NCI-H1105 treated with DMSO at 0.1 percent for 48 hours (cell line): ENCODE data around the gene ADCY2.

Experiments
- DNase-seq: peaks from one replicate; lab custom pipeline; 2025; lab: John Stamatoyannopoulos, UW

ADCY2 gene

GRCh38 chr5:7784683-7785380 is 388.9 kb downstream of the ADCY2 start:
- DNase-seq, result no peak

DNA sequence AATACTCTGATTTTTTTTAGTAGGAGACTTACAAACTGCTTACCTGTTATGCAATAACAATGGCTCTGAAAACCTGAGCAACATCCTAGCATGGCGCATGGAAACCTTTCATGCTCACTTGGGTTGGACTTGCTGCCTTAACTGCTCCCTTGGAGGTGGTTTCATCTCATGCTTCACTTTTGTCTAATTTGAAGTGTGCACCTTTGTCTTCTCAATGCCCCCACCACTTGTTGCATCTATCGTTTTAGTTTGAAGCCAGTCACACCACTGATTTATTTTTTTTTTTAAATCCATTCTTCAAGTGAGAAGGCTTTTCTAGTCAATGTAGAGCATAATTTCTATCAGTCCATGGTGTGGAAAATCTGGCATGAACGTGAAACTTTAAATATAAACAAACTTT is 391.8 kb downstream of the ADCY2 start:
- DNase-seq, result no peak

- DNase-seq, result no peak
Observed at GRCh38 chr5:7789567-7789966, 393.6 kb downstream of the ADCY2 start.

DNA sequence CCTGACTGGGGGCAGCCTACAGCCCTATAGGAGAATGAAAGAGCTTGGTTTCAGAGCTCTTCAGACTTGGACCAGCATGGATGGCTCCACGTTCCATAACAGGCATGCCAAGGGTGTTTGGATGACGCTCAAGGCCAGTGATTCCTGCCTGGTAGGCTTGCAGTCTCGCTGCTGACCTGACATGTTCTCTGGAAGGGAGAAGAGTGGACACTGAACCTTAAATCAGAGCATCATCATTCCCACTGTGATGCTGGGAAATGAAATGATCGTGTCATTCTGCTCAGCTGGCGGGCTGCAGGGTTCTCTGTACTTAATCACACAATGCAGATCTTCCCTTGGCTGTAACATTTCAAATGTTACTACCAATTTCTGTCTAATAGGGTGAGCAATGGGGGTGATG is 398.0 kb downstream of the ADCY2 start:
- no peak for DNase-seq

- no peak for DNase-seq
Observed at GRCh38 chr5:7794311-7794710, 398.4 kb downstream of the ADCY2 start.

DNA sequence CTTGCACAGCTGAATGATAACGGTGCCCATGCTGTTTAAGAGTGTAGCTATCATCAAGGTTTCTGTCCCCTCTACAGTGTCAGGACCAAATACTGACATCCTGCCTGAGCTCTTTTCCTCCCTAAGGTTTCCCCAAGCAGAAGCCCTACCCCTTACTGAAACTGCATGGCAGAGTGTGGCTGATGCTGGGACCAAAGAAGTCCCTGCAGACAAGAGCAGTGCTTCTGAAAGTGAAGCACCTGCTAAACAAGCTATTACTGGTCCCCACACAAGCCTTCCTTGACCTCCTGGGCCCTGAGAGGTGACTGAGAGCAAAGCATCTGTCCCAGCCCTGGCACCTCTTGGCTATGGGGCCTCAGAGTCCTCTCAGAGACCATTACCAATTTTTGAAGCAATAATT is 398.9 kb downstream of the ADCY2 start:
- DNase-seq, result no peak

DNA sequence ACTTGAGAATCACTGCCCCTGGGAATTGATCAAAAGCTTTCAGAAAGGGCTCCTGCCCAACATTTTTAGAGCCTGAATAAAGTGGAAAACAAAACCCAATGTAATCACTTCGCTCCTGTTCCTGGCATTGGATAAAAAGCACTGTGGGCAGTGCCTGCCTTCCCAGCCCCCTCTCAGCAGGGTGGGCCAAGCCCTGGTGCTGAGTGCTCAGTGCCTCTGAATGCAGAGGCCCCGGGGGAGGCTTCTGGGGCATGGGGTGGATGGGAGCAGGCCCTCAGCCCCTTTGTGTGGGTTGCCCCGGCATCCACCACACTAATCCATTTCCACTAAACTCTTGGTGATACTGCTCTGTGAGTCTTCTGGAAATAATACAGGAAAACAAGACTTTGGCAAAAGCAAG is 399.4 kb downstream of the ADCY2 start:
- no peak for DNase-seq

DNA sequence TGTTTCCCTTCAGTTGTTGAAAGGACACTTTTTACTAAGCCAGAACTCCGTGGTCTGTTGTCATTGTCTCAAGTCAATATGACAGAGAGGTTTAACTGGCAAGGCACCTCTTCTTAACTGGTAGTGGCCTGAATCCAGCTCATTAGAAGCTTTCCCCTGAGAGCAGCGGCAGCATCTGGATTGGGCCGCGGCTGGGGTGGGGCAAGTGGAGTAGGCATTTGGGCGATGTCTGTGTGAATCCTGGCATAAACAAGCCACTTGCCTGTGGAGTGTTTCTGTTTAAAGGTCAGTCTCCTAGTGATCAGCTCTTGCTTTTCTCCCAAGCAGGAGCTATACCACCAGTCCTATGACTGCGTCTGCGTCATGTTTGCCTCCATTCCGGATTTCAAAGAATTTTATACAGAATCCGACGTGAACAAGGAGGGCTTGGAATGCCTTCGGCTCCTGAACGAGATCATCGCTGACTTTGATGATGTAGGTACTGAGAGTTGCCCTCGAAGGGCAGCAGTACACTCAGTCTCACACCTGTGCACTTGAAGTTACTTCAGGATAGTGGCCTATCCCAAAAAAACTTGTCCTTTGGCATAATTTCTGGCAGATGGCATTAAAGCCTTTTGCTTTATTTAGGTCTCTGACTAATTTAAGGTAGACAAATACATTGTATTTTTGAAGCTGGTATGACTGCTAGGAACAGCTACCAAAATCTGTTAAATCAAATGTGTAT is 406.1 kb downstream of the ADCY2 start:
- no peak for DNase-seq

DNA sequence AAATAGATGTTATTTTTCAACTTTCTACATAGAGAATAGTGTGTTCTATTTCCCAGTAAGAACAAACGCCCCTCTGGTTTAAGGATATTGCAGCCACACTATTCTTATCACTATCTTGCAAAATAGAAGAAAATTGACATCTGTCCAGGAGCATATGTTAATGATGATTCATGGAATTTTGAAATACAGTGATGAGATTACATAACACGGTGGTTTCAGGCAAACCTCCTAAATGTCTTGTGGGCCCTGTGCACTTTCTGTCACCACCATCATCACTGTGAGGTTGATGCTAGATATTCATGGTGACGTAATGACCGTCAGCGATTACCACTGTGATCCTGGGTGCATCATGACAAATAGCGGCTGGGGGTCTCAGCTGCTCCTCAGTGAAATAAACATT is 406.9 kb downstream of the ADCY2 start:
- no peak for DNase-seq

- DNase-seq, result no peak
Observed at GRCh38 chr5:7803937-7804336, 408.0 kb downstream of the ADCY2 start.

- no peak for DNase-seq
Observed at GRCh38 chr5:7805379-7805778, 409.4 kb downstream of the ADCY2 start.

GRCh38 chr5:7808998-7809397 is 413.1 kb downstream of the ADCY2 start:
- DNase-seq, result no peak

GRCh38 chr5:7811715-7812114 is 415.8 kb downstream of the ADCY2 start:
- DNase-seq, result no peak

GRCh38 chr5:7813007-7813406 is 417.1 kb downstream of the ADCY2 start:
- no peak for DNase-seq

GRCh38 chr5:7813576-7813975 is 417.6 kb downstream of the ADCY2 start:
- DNase-seq, result no peak

DNA sequence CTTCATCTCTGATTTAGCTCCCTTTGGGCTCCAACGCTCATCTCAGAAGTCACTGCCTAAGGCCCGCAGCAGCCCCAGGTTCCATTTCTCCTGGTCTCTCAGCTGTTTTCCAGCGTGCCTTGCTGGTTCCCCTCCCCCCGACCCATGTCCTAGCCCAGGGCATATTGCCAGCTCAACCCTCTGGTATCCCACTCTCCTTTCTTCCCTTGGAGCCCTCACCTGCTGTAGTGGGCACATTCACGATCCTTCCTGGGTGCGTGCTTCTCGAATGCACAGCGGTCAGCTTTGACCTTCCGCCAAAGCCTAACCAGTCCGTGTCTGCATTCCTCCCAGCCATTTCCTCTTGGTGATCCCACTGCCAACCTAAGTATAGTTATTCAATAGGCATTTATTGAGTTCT is 418.9 kb downstream of the ADCY2 start:
- no peak for DNase-seq

- DNase-seq, result no peak
Observed at GRCh38 chr5:7815892-7816534, 420.1 kb downstream of the ADCY2 start.

DNA sequence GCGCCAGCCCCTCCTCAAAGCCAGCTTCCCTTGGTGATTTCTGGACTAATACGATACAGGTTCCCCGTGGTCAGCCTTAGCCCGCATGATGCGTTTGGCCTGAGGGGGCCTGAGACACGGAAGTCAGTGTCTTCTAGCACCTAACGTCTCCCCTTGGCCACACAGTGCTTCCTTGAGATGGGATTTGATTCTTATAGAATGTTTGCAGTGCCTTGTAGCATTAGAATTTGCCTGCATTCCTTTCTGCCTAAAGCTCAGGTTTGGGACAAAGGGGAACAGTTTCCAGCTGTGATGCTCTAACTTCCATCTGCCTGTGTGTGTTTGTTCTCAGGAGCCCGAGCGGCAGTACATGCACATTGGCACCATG is 420.6 kb downstream of the ADCY2 start:
- DNase-seq, result no peak

- no peak for DNase-seq
Observed at GRCh38 chr5:7822449-7822848, 426.5 kb downstream of the ADCY2 start.

DNA sequence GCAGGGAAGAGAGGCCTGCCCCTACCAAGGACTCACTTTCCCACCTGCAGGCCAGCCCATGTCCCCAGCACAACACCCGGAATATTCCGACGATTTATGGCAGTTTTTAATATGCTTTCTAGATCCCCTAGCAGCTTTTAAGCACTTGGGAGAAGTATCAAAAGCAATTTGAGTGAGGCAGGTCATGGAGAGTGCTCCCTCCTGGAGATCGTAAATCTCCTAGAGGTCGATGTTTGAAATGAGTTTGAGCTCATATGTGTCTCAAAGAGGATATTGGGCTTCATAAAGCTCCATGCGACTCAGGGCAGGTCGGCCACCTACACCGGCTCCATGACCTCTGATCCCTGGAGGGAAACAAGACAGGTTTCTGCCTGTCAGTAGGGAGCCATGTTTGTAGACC is 427.7 kb downstream of the ADCY2 start:
- DNase-seq, result no peak

DNA sequence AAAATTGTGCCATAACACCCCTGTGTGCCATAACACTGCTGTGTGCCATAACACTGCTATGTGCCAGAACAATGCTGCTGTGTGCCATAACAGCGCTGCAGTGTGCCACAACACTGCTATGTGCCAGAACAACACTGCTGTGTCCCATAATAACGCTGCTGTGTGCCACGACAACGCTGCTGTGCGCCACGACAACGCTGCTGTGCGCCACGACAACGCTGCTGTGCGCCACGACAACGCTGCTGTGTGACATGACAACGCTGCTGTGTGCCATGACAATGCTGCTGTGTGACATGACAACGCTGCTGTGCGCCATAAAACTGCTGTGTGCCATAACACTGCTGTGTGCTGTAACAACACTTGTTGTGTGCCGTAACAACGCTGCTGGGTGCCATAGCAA is 429.1 kb downstream of the ADCY2 start:
- no peak for DNase-seq

GRCh38 chr5:7825630-7826029 is 429.7 kb downstream of the ADCY2 start:
- DNase-seq, result no peak

DNA sequence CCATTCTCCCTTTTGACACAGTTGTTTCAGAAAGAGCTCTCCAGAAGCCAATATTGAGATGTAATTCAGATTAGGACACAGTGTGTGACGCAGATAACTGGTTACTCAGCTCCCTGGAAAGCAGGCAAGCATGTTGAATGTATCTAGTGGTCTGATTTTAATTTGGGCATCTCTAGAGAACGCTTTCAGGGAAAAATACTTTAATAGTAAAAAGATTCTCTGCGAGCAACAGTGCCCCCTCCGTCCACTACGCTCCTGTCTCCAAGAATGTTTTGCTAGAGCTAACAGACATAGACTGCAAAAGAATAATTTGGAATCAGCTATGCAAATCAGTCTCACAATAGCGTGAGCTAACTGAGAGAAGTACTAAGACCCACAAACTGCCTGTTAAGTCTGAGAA is 431.7 kb downstream of the ADCY2 start:
- DNase-seq, result no peak
